ENCODE data around the gene MPZL2. TPM values are rescaled to one million over a fixed set of nuclear protein-coding genes. Genes with fewer than 3 reads are reported as not detected.
A peak's percentile ranks its signal among the peaks of the same experiment; 100 is the strongest.

Gene MPZL2
- total and polyA plus RNA-seq, 2 of the 13 experiments (the other 11 are each of a cell fraction or from before 2014, with no cell fraction given): 27.9 to 53.7 TPM

GRCh38 chr11:118265954-118266353 lies 1.9 kb upstream of the MPZL2 start:
- no peak overlapping the region for H3K27ac ChIP-seq (ENCODE audit: extremely low read length, insufficient read depth, low read length)
- in situ Hi-C loops (cut with HindIII; ENCODE audit: extremely low pct_ligation_motif_present, low pct_unique_long_range_greater_than_20kb): no loop called here
- POLR2A ChIA-PET: interaction anchor here (1.4 kb wide), 1 partner anchor 15 kb away, joined by 9 read pairs; the partner anchor contains the start of gene MPZL3

More at GRCh38 chr11:118265954-118266353, 1.9 kb upstream of the MPZL2 start:
- Histone ChIP-seq H3K9ac (ENCODE audit: insufficient read depth, low read depth, low read length) (peak overlapping the region; percentile 28; the same call in 1 of the 2 replicates), H4K20me1 (ENCODE audit: insufficient read depth, low read length) (no peaks in the 10 kb centered on the region), H3K36me3 (replicated peaks in 1 of 2; ENCODE audit: control insufficient read depth in 1 of 2, insufficient read depth in 2 of 2, low read length in 2 of 2) (peaks cover 2 to 11% of the 10 kb centered on the region in 2 experiments; a peak in 2 of 5 replicates), H3K9me3 (ENCODE audit: low read length) (no peaks in the 10 kb centered on the region), H2AFZ (ENCODE audit: low read length) (no peak overlapping the region), H3K4me2 (ENCODE audit: low read depth, low read length) (peak overlapping the region; percentile 81; the same call in 1 of the 2 replicates), H3K79me2 (ENCODE audit: insufficient read depth, low read length) (peaks cover 7% of the 10 kb centered on the region), H3K4me1 (ENCODE audit: insufficient read depth, low read length) (peaks cover 43% of the 10 kb centered on the region), H3K27me3 (ENCODE audit: control insufficient read depth in 1 of 2, insufficient read depth in 2 of 2, low read length in 2 of 2) (peaks cover 1 to 22% of the 10 kb centered on the region in 2 experiments; a peak in 4 of 5 replicates), H3K4me3 (replicated peaks in 1 of 3; ENCODE audit: insufficient read depth in 1 of 3, low read depth in 2 of 3, low read length in 3 of 3) (no peak overlapping the region)
- no peak for ATAC-seq
- no peak for DNase-seq (ENCODE audit: low spot score)
- WGBS (ENCODE audit: low lambda C conversion rate): 56% methylated on average over 1 of the region's 1 CpG
- no TSS peak for BruUV-seq (replicated peaks)
- TF ChIP-seq KLF16 (CRISPR knock-in tag; IDR thresholded peaks at IDR 0.05) (no peak), ZFP90 (CRISPR knock-in tag; IDR thresholded peaks at IDR 0.05; ENCODE audit: borderline replicate concordance) (no peak), ZNF256 (CRISPR knock-in tag; conservative IDR thresholded peaks at IDR 0.05) (no peak), NFIB (CRISPR knock-in tag; IDR thresholded peaks at IDR 0.05; ENCODE audit: borderline replicate concordance) (no peak), ZFP41 (CRISPR knock-in tag; IDR thresholded peaks at IDR 0.05; ENCODE audit: borderline replicate concordance) (no peak), NR2F2 (IDR thresholded peaks at IDR 0.05; ENCODE audit: borderline replicate concordance, low read depth) (no peak), CEBPZ (IDR thresholded peaks at IDR 0.05; ENCODE audit: low read length) (no peak), TEAD2 (CRISPR knock-in tag; IDR thresholded peaks at IDR 0.05) (no peak), ZNF740 (CRISPR knock-in tag; IDR thresholded peaks at IDR 0.05) (no peak), PTBP1 (IDR thresholded peaks at IDR 0.05; ENCODE audit: low read depth, low read length, poor library complexity, severe bottlenecking) (no peak), GTF3A (CRISPR knock-in tag; conservative IDR thresholded peaks at IDR 0.05) (no peak), ZNF33B (CRISPR knock-in tag; IDR thresholded peaks at IDR 0.05) (no peak), ZNF124 (CRISPR knock-in tag; IDR thresholded peaks at IDR 0.05) (no peak), ZNF282 (IDR thresholded peaks at IDR 0.05; ENCODE audit: partially characterized antibody) (no peak), ZNF333 (CRISPR knock-in tag; IDR thresholded peaks at IDR 0.05; ENCODE audit: borderline replicate concordance) (no peak), ZNF335 (CRISPR knock-in tag; IDR thresholded peaks at IDR 0.05) (no peak), GATA4 (IDR thresholded peaks at IDR 0.05; ENCODE audit: borderline replicate concordance, low read depth) (no peak), TAF15 (IDR thresholded peaks at IDR 0.05; ENCODE audit: low read depth, low read length, poor library complexity, severe bottlenecking) (no peak)
- TF ChIP-seq, protein P1, sequence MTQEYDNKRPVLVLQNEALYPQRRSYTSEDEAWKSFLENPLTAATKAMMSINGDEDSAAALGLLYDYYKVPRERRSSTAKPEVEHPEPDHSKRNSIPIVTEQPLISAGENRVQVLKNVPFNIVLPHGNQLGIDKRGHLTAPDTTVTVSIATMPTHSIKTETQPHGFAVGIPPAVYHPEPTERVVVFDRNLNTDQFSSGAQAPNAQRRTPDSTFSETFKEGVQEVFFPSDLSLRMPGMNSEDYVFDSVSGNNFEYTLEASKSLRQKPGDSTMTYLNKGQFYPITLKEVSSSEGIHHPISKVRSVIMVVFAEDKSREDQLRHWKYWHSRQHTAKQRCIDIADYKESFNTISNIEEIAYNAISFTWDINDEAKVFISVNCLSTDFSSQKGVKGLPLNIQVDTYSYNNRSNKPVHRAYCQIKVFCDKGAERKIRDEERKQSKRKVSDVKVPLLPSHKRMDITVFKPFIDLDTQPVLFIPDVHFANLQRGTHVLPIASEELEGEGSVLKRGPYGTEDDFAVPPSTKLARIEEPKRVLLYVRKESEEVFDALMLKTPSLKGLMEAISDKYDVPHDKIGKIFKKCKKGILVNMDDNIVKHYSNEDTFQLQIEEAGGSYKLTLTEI (CRISPR knock-in tag; conservative IDR thresholded peaks at IDR 0.05): no peak
- intact Hi-C loops (cut with micrococcal nuclease; ENCODE audit: unreplicated experiment): no loop called here
- CTCF ChIA-PET (ENCODE audit: low intra/inter-chr PET ratio, low total read pairs): no interaction called here
- no peak for FAIRE-seq
